Neutrophil (primary cell): Measurements from ENCODE around the gene TEX35.

ENCODE experiments used
- H3K27ac ChIP-seq: fragments of 200-600 bp; sonication (generic); 2 replicates; pipeline ENCODE4 v1.5.1; 2016; ENCODE audit warnings: mild to moderate bottlenecking, moderate library complexity
- H3K27me3 ChIP-seq: fragments of 200-600 bp; sonication (generic); 2 replicates; pipeline ENCODE4 v1.6.0; 2016; ENCODE audit warnings: mild to moderate bottlenecking
- H3K36me3 ChIP-seq: fragments of 200-600 bp; sonication (generic); 2 replicates; pipeline ENCODE4 v1.5.1; 2017
- H3K4me1 ChIP-seq, 2 experiments: fragments of 200-600 bp in 1 of 2; sonication (generic) in 1 of 2; 1 replicate in 1 of 2; 2 replicates in 1 of 2; pipeline versions ENCODE4 v1.5.1 to v1.6.1; 2013 to 2016; ENCODE audit warnings: low read depth in 1 of 2, low read length in 1 of 2, mild to moderate bottlenecking in 1 of 2, moderate library complexity in 1 of 2; ENCODE audit not compliant: control insufficient read depth in 1 of 2, insufficient read depth in 1 of 2
- H3K4me3 ChIP-seq, 2 experiments: fragments of 200-600 bp in 1 of 2; sonication (generic) in 1 of 2; 1 replicate in 1 of 2; 2 replicates in 1 of 2; pipeline ENCODE4 v1.5.1; 2013 to 2016; ENCODE audit warnings: low read depth in 1 of 2, low read length in 1 of 2, mild to moderate bottlenecking in 1 of 2, moderate library complexity in 1 of 2
- H3K9me3 ChIP-seq: fragments of 200-600 bp; sonication (generic); 2 replicates; pipeline ENCODE4 v1.5.1; 2016
- TF ChIP-seq, protein P1 (sequence below): fragments of 200-600 bp; sonication (generic); IDR thresholded peaks from 2 replicates; pipeline ENCODE4 v1.5.1; 2016; ENCODE audit warnings: antibody characterized with exemption

TEX35 gene

DNA sequence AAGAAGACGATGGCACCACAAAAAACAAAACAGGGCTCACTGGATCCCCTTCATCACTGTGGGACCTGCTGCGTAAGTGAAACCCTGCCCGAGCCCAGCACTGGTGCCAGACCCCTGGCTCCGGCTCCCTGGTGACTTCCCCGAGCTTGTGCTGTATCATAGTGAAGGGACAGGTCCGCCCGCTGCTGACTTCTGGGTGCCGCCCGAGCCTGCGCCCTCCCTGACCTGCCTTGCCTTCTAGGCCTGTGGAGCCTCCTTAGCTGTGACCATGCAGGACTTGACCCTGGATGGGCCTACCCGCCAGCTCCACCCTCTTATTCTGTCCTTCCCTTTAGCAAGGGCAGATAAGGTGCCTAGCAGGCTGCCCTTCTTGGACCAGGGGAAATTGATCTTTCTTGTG is 7.9 kb downstream of the TEX35 start:
- Histone ChIP-seq H3K27ac (no peak overlapping the region), H3K4me1 (no peaks in the 10 kb centered on the region), H3K27me3 (no peaks in the 10 kb centered on the region), H3K9me3 (no peaks in the 10 kb centered on the region), H3K36me3 (no peaks in the 10 kb centered on the region), H3K4me3 (no peak overlapping the region)
- TF ChIP-seq, protein P1, sequence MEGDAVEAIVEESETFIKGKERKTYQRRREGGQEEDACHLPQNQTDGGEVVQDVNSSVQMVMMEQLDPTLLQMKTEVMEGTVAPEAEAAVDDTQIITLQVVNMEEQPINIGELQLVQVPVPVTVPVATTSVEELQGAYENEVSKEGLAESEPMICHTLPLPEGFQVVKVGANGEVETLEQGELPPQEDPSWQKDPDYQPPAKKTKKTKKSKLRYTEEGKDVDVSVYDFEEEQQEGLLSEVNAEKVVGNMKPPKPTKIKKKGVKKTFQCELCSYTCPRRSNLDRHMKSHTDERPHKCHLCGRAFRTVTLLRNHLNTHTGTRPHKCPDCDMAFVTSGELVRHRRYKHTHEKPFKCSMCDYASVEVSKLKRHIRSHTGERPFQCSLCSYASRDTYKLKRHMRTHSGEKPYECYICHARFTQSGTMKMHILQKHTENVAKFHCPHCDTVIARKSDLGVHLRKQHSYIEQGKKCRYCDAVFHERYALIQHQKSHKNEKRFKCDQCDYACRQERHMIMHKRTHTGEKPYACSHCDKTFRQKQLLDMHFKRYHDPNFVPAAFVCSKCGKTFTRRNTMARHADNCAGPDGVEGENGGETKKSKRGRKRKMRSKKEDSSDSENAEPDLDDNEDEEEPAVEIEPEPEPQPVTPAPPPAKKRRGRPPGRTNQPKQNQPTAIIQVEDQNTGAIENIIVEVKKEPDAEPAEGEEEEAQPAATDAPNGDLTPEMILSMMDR, result no peak

DNA sequence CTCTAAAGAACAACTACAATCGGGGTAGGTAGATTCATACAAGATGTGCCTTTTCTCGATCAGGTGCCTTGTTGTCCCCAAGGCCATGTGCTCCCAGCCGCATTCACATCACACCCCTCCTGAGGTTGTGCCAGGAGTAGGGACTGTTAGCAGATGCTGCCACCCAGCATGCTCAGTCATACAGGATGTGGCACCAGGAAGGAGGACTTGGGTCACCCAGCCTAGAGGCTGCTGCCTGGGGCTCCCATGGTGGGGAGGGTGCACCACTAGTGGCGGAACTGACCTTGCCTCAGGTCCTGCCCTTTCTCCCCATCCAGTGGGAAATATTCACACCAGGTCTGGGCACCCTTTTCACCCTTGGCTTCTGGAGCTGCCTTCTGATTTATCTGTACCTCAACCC is 8.3 kb downstream of the TEX35 start:
- Histone ChIP-seq H3K9me3 (no peaks in the 10 kb centered on the region), H3K27ac (no peak overlapping the region), H3K4me1 (no peaks in the 10 kb centered on the region), H3K4me3 (no peak overlapping the region), H3K36me3 (no peaks in the 10 kb centered on the region), H3K27me3 (no peaks in the 10 kb centered on the region)
- TF ChIP-seq, protein P1, result no peak

DNA sequence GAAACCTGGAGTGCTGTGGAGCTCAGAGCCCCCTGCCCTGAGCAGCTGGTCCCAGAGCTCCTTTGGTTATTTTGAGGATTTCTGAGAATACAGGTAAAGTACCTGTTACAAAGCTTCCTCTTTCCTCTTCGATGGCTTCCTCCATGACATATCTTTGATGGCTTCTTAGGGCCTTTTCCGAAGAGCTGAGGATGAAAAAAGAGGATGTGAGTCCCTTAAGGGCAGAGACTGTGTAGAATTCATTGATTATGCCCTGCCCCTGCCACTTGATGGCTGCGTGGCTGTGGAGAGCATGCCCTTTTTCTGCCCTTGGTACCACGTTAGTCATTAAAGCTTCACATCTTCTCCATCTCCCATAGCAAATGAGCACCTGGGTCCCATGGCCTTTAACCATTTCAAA is 14.2 kb downstream of the TEX35 start:
- Histone ChIP-seq H3K9me3 (no peaks in the 10 kb centered on the region), H3K27me3 (no peaks in the 10 kb centered on the region), H3K4me1 (peaks cover 0 to 3% of the 10 kb centered on the region in 2 experiments), H3K4me3 (no peak overlapping the region), H3K36me3 (no peaks in the 10 kb centered on the region), H3K27ac (no peak overlapping the region)
- TF ChIP-seq, protein P1, result no peak

DNA sequence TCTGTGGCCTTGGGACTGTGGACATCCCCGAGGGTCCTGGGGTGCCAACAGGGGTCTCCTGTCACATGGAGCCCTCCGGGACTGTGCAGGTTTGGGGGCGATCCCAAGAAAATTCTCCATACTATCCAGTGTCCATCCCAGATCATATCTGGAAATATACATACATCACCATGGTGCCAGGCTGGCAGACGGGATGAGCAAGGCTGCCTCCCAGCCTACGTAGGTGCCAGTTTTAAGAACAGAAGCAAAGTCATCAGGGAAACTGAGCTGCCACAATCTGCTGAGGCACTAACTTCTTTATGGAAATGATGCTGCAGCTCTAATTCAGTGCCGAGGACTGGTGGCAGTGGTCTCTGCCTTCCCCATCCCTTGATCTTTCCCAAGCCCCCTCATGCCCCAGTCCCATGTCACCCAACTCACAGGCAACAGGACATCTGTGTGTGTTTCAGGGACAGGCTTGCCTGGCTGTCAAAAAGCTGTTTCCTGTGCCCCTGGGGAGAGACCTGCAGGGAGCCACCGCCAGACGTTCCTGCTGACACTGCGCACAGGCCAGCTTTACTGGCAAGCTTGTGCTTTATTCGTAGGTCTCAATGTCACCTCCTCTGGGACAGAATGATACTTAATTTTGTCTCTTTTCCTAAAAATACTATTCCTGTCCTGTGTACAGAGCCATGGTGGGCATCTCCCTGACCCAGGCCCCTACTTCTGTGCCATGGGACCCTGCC is 15.5 kb downstream of the TEX35 start:
- no peaks in the 10 kb centered on the region for H3K27me3 ChIP-seq
- no peak overlapping the region for H3K4me3 ChIP-seq
- TF ChIP-seq, protein P1, result no peak
- peaks cover 0 to 7% of the 10 kb centered on the region in 2 experiments for H3K4me1 ChIP-seq
- no peak overlapping the region for H3K27ac ChIP-seq
- H3K9me3 ChIP-seq, result no peaks in the 10 kb centered on the region
- no peaks in the 10 kb centered on the region for H3K36me3 ChIP-seq

DNA sequence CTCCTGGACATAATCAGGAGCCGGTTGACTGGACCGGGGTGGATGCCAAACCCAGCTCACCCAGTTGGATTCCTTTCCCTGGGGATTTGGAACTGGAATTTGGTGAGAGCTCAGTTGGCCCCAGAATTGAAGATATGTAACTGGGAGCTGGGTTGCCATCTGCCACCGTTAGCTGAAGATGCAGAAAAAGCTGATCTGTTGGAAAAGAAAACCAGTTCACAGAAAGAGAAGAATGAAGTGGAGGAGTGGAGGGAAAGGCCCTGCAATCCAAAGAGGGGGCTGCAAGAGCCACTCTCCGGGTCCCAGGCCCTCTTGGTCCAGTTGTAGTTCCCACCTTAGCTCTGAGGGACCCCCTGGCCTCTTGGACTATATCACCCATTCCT is 16.0 kb downstream of the TEX35 start:
- Histone ChIP-seq H3K27me3 (no peaks in the 10 kb centered on the region), H3K27ac (no peak overlapping the region), H3K36me3 (no peaks in the 10 kb centered on the region), H3K4me1 (peaks cover 0 to 7% of the 10 kb centered on the region in 2 experiments), H3K9me3 (no peaks in the 10 kb centered on the region), H3K4me3 (no peak overlapping the region)
- TF ChIP-seq, protein P1, result no peak
